HepG2 (cell line): ENCODE data around the gene LRRC8D. TPM values are rescaled to one million over a fixed set of nuclear protein-coding genes. Genes with fewer than 3 reads are reported as not detected.

ENCODE experiments used
- BCL6 ChIP-seq: IDR thresholded peaks from 2 replicates; pipeline ENCODE4 v1.6.1; 2016; ENCODE audit warnings: missing genetic modification reagents, missing compliant biosample characterization
- FOXO1 ChIP-seq: sonication (generic); formaldehyde crosslinking; IDR thresholded peaks from 2 replicates; pipeline ENCODE4 v1.4.0; 2020; ENCODE audit warnings: missing genetic modification reagents
- HDAC2 ChIP-seq: sonication (generic); formaldehyde crosslinking; IDR thresholded peaks from 2 replicates; pipeline ENCODE4 v1.4.0; 2020; ENCODE audit warnings: missing genetic modification reagents
- MNT ChIP-seq: fragments of 450-650 bp; IDR thresholded peaks from 2 replicates; pipeline ENCODE4 v1.6.1; 2016
- NBN ChIP-seq: fragments of 450-650 bp; conservative IDR thresholded peaks from 2 replicates; pipeline ENCODE4 v1.6.1; 2017
- RFXAP ChIP-seq: sonication (generic); formaldehyde crosslinking; IDR thresholded peaks from 2 replicates; pipeline ENCODE4 v1.4.0; 2020; ENCODE audit warnings: missing genetic modification reagents, borderline replicate concordance
- RNF219 ChIP-seq: sonication (generic); formaldehyde crosslinking; IDR thresholded peaks from 2 replicates; pipeline ENCODE4 v1.5.0; 2020; ENCODE audit warnings: mild to moderate bottlenecking, missing genetic modification reagents
- SAFB2 ChIP-seq: sonication (generic); formaldehyde crosslinking; IDR thresholded peaks from 2 replicates; pipeline ENCODE4 v1.5.1; 2020; ENCODE audit warnings: missing genetic modification reagents, low read depth, mild to moderate bottlenecking, borderline replicate concordance
- SIN3A ChIP-seq: IDR thresholded peaks from 2 replicates; pipeline ENCODE4 v1.6.1; 2011; ENCODE audit warnings: low read depth, mild to moderate bottlenecking, control low read depth, low read length, borderline replicate concordance
- SMAD9 ChIP-seq: sonication (generic); formaldehyde crosslinking; IDR thresholded peaks from 2 replicates; pipeline ENCODE4 v1.5.1; 2020; ENCODE audit warnings: mild to moderate bottlenecking, missing genetic modification reagents
- TMF1 ChIP-seq: sonication (generic); formaldehyde crosslinking; IDR thresholded peaks from 2 replicates; pipeline ENCODE4 v1.8.1; 2022; ENCODE audit warnings: low read depth, missing genetic modification reagents
- TRIM24 ChIP-seq: sonication (generic); formaldehyde crosslinking; IDR thresholded peaks from 2 replicates; pipeline ENCODE4 v1.8.0; 2022; ENCODE audit warnings: mild to moderate bottlenecking, missing genetic modification reagents
- ZBTB37 ChIP-seq: sonication (generic); formaldehyde crosslinking; IDR thresholded peaks from 2 replicates; pipeline ENCODE4 v1.4.0; 2020; ENCODE audit warnings: mild to moderate bottlenecking, missing genetic modification reagents
- ZFYVE20 ChIP-seq: sonication (generic); formaldehyde crosslinking; IDR thresholded peaks from 2 replicates; pipeline ENCODE4 v1.8.0; 2023; ENCODE audit warnings: low read depth, mild to moderate bottlenecking, moderate library complexity, missing genetic modification reagents, borderline replicate concordance
- ZNF101 ChIP-seq: sonication (generic); formaldehyde crosslinking; IDR thresholded peaks from 2 replicates; pipeline ENCODE4 v1.4.0; 2020; ENCODE audit warnings: mild to moderate bottlenecking, low read depth, missing genetic modification reagents, borderline replicate concordance
- ZNF225 ChIP-seq: sonication (generic); formaldehyde crosslinking; IDR thresholded peaks from 2 replicates; pipeline ENCODE4 v1.4.0; 2020; ENCODE audit warnings: mild to moderate bottlenecking, missing genetic modification reagents
- ZNF34 ChIP-seq: sonication (generic); formaldehyde crosslinking; IDR thresholded peaks from 2 replicates; pipeline ENCODE4 v1.4.0; 2020; ENCODE audit warnings: mild to moderate bottlenecking, missing genetic modification reagents, borderline replicate concordance
- polyA plus RNA-seq, 8 experiments: library from polyadenylated mRNA; depleted of rRNA in 3 of 8; stranded (reverse) in 7 of 8; unstranded in 1 of 8; fragments of >200 nt; fragmentation: Illumina TruSeq in 4 of 8; extraction: Trizol in 4 of 8; gene quantifications; 2 replicates each; pipeline versions ENCODE4 v1.2.1 to v1.2.3, GENCODE V29; 2011 to 2016; ENCODE audit warnings: low read depth in 4 of 8, missing spikeins in 1 of 8, mixed read lengths in 1 of 8; ENCODE audit not compliant: insufficient read depth in 1 of 8
- total RNA-seq, 5 experiments: library from RNA; depleted of rRNA; stranded (reverse); fragments of >200 nt; fragmentation: Illumina TruSeq; extraction: Trizol; gene quantifications; 2 replicates each; pipeline ENCODE4 v1.2.3, GENCODE V29; 2016; ENCODE audit warnings: low read depth in 1 of 5
- TF ChIP-seq, protein P1 (sequence below): sonication (generic); formaldehyde crosslinking; IDR thresholded peaks from 2 replicates; pipeline ENCODE4 v1.8.0; 2022; ENCODE audit warnings: mild to moderate bottlenecking, missing genetic modification reagents; ENCODE audit not compliant: insufficient replicate concordance
- TF ChIP-seq, protein P2 (sequence below): sonication (generic); formaldehyde crosslinking; IDR thresholded peaks from 2 replicates; pipeline ENCODE4 v1.8.0; 2022; ENCODE audit warnings: missing genetic modification reagents, low read depth, mild to moderate bottlenecking, borderline replicate concordance
- TF ChIP-seq, protein P3 (sequence below): sonication (generic); formaldehyde crosslinking; IDR thresholded peaks from 2 replicates; pipeline ENCODE4 v1.5.0; 2020; ENCODE audit warnings: mild to moderate bottlenecking, missing genetic modification reagents

Gene LRRC8D
- total and polyA plus RNA-seq, 2 of the 13 experiments (the other 11 are each of a cell fraction or from before 2014, with no cell fraction given) = 29.9 to 45.5 TPM

GRCh38 chr1:89834083-89834704, 13.4 kb downstream of the LRRC8D start (continued):
- TF ChIP-seq, protein P1, sequence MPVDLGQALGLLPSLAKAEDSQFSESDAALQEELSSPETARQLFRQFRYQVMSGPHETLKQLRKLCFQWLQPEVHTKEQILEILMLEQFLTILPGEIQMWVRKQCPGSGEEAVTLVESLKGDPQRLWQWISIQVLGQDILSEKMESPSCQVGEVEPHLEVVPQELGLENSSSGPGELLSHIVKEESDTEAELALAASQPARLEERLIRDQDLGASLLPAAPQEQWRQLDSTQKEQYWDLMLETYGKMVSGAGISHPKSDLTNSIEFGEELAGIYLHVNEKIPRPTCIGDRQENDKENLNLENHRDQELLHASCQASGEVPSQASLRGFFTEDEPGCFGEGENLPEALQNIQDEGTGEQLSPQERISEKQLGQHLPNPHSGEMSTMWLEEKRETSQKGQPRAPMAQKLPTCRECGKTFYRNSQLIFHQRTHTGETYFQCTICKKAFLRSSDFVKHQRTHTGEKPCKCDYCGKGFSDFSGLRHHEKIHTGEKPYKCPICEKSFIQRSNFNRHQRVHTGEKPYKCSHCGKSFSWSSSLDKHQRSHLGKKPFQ (CRISPR knock-in tag) = no peak
- no peak for TF ChIP-seq RFXAP (CRISPR knock-in tag)
- TF ChIP-seq TMF1 (CRISPR knock-in tag) = no peak
- no peak for TF ChIP-seq ZBTB37 (CRISPR knock-in tag)
- TF ChIP-seq TRIM24 = no peak
- TF ChIP-seq SAFB2 (CRISPR knock-in tag) = no peak
- TF ChIP-seq SIN3A = no peak
- TF ChIP-seq, protein P2, sequence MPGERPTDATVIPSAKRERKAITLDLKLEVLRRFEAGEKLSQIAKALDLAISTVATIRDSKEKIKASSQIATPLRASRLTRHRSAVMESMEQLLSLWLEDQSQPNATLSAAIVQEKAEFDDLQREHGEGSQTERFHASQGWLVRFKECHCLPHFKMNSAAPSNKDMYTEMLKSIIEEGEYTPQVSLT = no peak
- TF ChIP-seq NBN = no peak
- TF ChIP-seq BCL6 = peak; percentile 39; the same call in 1 of the 2 replicates
- no peak for TF ChIP-seq HDAC2 (CRISPR knock-in tag)
- no peak; the same call in 1 of the 2 replicates for TF ChIP-seq FOXO1
- no peak for TF ChIP-seq ZNF101 (CRISPR knock-in tag)
- no peak for TF ChIP-seq RNF219 (CRISPR knock-in tag)
- TF ChIP-seq ZNF225 (CRISPR knock-in tag) = no peak
- TF ChIP-seq, protein P3, sequence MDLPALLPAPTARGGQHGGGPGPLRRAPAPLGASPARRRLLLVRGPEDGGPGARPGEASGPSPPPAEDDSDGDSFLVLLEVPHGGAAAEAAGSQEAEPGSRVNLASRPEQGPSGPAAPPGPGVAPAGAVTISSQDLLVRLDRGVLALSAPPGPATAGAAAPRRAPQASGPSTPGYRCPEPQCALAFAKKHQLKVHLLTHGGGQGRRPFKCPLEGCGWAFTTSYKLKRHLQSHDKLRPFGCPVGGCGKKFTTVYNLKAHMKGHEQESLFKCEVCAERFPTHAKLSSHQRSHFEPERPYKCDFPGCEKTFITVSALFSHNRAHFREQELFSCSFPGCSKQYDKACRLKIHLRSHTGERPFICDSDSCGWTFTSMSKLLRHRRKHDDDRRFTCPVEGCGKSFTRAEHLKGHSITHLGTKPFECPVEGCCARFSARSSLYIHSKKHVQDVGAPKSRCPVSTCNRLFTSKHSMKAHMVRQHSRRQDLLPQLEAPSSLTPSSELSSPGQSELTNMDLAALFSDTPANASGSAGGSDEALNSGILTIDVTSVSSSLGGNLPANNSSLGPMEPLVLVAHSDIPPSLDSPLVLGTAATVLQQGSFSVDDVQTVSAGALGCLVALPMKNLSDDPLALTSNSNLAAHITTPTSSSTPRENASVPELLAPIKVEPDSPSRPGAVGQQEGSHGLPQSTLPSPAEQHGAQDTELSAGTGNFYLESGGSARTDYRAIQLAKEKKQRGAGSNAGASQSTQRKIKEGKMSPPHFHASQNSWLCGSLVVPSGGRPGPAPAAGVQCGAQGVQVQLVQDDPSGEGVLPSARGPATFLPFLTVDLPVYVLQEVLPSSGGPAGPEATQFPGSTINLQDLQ (CRISPR knock-in tag) = no peak
- no peak for TF ChIP-seq MNT
- TF ChIP-seq ZNF34 (CRISPR knock-in tag) = no peak
- no peak for TF ChIP-seq SMAD9 (CRISPR knock-in tag)
- no peak for TF ChIP-seq ZFYVE20 (CRISPR knock-in tag)
